Measurements from ENCODE around the gene AKR7A3. TPM values are rescaled to one million over a fixed set of nuclear protein-coding genes. Genes with fewer than 3 reads are reported as not detected.
"Not testable (repeated sequence)": the region's sequence is repeated elsewhere in the genome, so short reads cannot be mapped to it uniquely, and the experiment has no call there.

Gene AKR7A3
- total and polyA plus RNA-seq, 12 donors, result 0.13 to 0.66 (median 0.25) TPM; not detected in 2

DNA sequence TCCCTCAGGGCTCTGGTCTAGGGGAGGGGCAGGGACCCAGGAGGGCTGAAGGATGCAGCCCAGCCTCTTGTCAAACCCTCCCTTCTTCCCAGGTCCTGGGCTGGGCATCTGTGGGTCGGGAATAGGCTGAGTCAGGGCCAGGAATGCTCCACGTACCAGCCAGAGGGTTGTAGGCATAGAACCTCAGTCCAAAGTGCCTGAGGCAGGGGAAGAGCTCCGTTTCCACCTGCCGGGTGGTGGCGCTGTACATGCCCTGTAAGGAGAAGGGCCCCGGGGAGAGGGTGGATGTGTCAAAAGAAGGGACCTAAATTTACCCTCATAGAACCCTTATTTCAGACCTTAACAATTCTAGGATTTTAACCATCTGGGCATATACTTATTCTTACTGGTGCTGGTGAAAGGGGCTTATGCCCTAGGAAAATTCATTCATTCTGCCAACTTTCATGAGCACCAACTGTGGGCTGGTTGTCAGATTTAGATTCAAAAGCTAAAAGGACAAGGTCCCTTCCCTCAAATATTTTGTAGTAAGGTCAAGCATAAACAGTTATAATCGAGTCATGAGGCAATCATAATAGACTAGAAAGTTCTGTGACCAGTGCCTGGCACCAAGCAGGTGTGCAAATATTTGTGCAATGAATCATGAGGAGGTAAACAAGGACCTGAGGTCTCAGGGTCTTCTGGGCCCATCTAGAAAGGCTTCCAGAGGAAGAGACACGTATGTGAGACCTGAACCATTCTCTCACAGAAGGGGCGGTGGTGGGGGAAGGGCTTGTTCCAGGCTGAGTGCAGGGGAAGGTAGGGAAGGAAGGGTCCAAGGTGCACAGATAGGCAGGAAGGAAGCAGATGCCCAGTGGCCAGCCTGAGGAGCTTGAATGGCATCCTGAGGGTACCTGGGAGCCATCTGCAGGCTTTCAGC, 18.9 kb downstream of the AKR7A3 start:
- H3K36me3 ChIP-seq; H3K4me1 ChIP-seq; ATAC-seq; intact Hi-C loops (cut with DNase I); H3K4me3 ChIP-seq; H3K9me3 ChIP-seq; DNase-seq; H3K27ac ChIP-seq: not testable (repeated sequence)
- WGBS, 2 donors, result 46 to 83% methylated on average over 7 to 9 of the region's 9 CpGs
- H3K27me3 ChIP-seq, result peaks cover 0 to 17% (median 7%) of the 10 kb centered on the region in 7 donors
- TF ChIP-seq, protein P1, sequence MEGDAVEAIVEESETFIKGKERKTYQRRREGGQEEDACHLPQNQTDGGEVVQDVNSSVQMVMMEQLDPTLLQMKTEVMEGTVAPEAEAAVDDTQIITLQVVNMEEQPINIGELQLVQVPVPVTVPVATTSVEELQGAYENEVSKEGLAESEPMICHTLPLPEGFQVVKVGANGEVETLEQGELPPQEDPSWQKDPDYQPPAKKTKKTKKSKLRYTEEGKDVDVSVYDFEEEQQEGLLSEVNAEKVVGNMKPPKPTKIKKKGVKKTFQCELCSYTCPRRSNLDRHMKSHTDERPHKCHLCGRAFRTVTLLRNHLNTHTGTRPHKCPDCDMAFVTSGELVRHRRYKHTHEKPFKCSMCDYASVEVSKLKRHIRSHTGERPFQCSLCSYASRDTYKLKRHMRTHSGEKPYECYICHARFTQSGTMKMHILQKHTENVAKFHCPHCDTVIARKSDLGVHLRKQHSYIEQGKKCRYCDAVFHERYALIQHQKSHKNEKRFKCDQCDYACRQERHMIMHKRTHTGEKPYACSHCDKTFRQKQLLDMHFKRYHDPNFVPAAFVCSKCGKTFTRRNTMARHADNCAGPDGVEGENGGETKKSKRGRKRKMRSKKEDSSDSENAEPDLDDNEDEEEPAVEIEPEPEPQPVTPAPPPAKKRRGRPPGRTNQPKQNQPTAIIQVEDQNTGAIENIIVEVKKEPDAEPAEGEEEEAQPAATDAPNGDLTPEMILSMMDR (IDR thresholded peaks at IDR 0.05), result peak in 2 of 9 donors; percentile 16 to 20

DNA sequence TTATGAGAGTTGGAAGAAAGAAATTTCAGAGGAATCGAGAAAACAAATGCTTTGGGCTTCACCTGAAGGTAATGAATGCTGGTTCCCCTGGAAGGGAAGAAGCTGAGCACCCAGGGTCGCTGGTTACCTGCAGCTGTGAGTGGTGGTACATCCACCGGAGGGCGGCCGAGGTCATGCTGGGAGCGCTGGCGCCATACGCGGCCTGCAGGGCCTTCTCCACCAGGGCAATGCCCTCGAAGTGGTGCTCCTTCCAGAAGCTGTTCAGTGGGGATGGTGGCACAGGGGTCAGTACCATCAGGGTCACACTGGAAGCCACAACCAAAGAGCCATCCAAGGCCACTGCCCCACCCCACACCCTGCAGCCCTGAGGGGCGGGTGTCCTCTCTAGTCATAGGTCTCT, 20.1 kb downstream of the AKR7A3 start:
- intact Hi-C loops (cut with DNase I), result no loop called here
- ATAC-seq (no peak), DNase-seq (no peak)
- Histone ChIP-seq H3K9me3 (no peaks in the 10 kb centered on the region), H3K36me3 (no peaks in the 10 kb centered on the region), H3K27ac (no peak overlapping the region), H3K4me1 (no peaks in the 10 kb centered on the region), H3K27me3 (peaks cover 0 to 4% (median 0%) of the 10 kb centered on the region in 7 donors), H3K4me3 (no peak overlapping the region)
- 85 to 92% methylated on average over 11 of the region's 11 CpGs for WGBS, 2 donors
- TF ChIP-seq, protein P1 (IDR thresholded peaks at IDR 0.05), result no peak

DNA sequence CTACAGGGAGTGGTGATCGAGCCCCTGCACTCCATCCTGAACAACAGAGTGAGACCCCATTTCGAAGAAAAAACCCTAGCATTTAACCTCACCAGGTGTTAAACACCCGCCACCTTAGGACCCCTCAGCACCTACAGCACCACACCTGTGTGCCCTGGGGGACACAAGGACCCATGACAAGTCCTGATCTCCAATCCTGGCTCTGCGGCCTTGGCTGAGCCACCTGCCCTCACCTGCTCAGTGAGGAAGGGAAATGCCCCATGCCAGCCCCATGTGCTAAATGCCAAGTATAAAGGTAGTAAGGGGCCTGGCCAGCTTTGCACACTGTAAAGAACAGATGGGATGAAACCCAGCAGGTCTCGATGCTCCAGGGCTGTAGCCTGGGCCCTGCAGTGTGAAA, 25.8 kb downstream of the AKR7A3 start:
- H3K27me3 ChIP-seq, result no peaks in the 10 kb centered on the region
- TF ChIP-seq, protein P1 (IDR thresholded peaks at IDR 0.05), result no peak
- DNase-seq, result no peak
- no peak for ATAC-seq
- intact Hi-C loops (cut with DNase I), result no loop called here
- no peaks in the 10 kb centered on the region for H3K9me3 ChIP-seq
- no peak overlapping the region for H3K4me3 ChIP-seq
- 91 to 94% methylated on average over 5 of the region's 5 CpGs for WGBS, 2 donors
- H3K36me3 ChIP-seq, result peaks cover 0 to 32% (median 19%) of the 10 kb centered on the region in 9 donors
- no peak overlapping the region for H3K27ac ChIP-seq
- H3K4me1 ChIP-seq, result peaks cover 0 to 2% (median 0%) of the 10 kb centered on the region in 9 donors

DNA sequence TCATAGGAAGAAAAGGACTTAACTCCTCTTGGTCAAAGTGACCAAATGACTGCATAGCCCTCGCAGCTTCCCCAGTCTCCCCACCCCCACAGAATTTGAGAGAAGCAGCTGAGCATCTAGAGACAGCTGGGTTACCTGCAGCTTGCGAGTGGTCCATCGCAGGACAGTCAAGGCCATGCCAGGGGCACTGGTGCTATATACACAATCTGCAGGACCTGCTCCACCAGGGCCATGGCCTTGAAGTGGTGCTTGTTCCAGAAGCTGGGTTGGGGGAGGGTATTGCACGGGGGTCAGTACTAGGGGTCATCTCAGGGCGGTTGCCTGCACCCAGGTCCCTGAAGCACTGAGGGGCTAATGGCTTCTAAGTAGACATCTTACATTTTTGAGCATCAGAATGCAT, 26.5 kb downstream of the AKR7A3 start:
- Histone ChIP-seq H3K4me3 (no peak overlapping the region), H3K4me1 (peaks cover 0 to 9% (median 0%) of the 10 kb centered on the region in 9 donors), H3K36me3 (peaks cover 0 to 39% (median 20%) of the 10 kb centered on the region in 9 donors), H3K27me3 (no peaks in the 10 kb centered on the region), H3K9me3 (no peaks in the 10 kb centered on the region), H3K27ac (no peak overlapping the region)
- intact Hi-C loops (cut with DNase I), result no loop called here
- ATAC-seq (no peak), DNase-seq (no peak)
- TF ChIP-seq, protein P1 (IDR thresholded peaks at IDR 0.05), result no peak
- WGBS, 2 donors, result 78 to 82% methylated on average over 5 of the region's 5 CpGs
